T-helper 1 cell (primary cell): Measurements from ENCODE around the gene CACNA1E.

Experiments
- DNase-seq, 5 donors: peaks; one replicate each; pipeline ENCODE4 v3.0.0-alpha.2; 2012 to 2020
- total RNA-seq, 4 donors: gene quantifications; one replicate each; lab custom pipeline; 2026; lab: John Stamatoyannopoulos, UW

CACNA1E gene
- 0 to 0.12 (median 0.04) reads per million in 4 donors for total RNA-seq

GRCh38 chr1:181483285-181484195 is at the start of gene CACNA1E:
CACNA1E (plus strand) TSS chr1:181483517; CDS start chr1:181483745, 228 bp downstream.
- no peak for DNase-seq

- DNase-seq, result no peak
Observed at GRCh38 chr1:181433931-181434330, 49.4 kb upstream of the CACNA1E start.

- DNase-seq, result no peak
Observed at GRCh38 chr1:181438013-181438412, 45.3 kb upstream of the CACNA1E start.

- no peak for DNase-seq
Observed at GRCh38 chr1:181440510-181440909, 42.8 kb upstream of the CACNA1E start.

GRCh38 chr1:181442181-181442525 is 41.2 kb upstream of the CACNA1E start:
- no peak for DNase-seq

GRCh38 chr1:181443231-181443853 is 40.0 kb upstream of the CACNA1E start:
- no peak for DNase-seq

GRCh38 chr1:181445436-181445835 is 37.9 kb upstream of the CACNA1E start:
- no peak for DNase-seq

- DNase-seq, result no peak
Observed at GRCh38 chr1:181448461-181448860, 34.9 kb upstream of the CACNA1E start.

- no peak for DNase-seq
Observed at GRCh38 chr1:181451661-181452230, 31.6 kb upstream of the CACNA1E start.

- no peak for DNase-seq
Observed at GRCh38 chr1:181452746-181453145, 30.6 kb upstream of the CACNA1E start.

GRCh38 chr1:181453541-181454201 is 29.6 kb upstream of the CACNA1E start:
- no peak for DNase-seq

GRCh38 chr1:181456551-181456950 is 26.8 kb upstream of the CACNA1E start:
- DNase-seq, result no peak

GRCh38 chr1:181458419-181458818 is 24.9 kb upstream of the CACNA1E start:
- no peak for DNase-seq

GRCh38 chr1:181459067-181459466 is 24.2 kb upstream of the CACNA1E start:
- no peak for DNase-seq

GRCh38 chr1:181469829-181470228 is 13.5 kb upstream of the CACNA1E start:
- no peak for DNase-seq

GRCh38 chr1:181475580-181475979 is 7.7 kb upstream of the CACNA1E start:
- no peak for DNase-seq

- DNase-seq, result no peak
Observed at GRCh38 chr1:181476581-181476980, 6.7 kb upstream of the CACNA1E start.

- DNase-seq, result no peak
Observed at GRCh38 chr1:181478306-181478705, 5.0 kb upstream of the CACNA1E start.

- peak in 2 of 5 donors; percentile 11 to 28 for DNase-seq
Observed at GRCh38 chr1:181479137-181479745, 4.1 kb upstream of the CACNA1E start.

- no peak for DNase-seq
Observed at GRCh38 chr1:181482001-181482430, 1.3 kb upstream of the CACNA1E start.

GRCh38 chr1:181482521-181483284 is 614 bp upstream of the CACNA1E start:
- peak in 1 of 5 donors; percentile 27 for DNase-seq

GRCh38 chr1:181484821-181485220 is 1.5 kb downstream of the CACNA1E start:
- no peak for DNase-seq
